NCI-H2196 (cell line): Measurements from ENCODE around the gene STRIP2.
A peak's percentile ranks its signal among the peaks of the same experiment; 100 is the strongest.
"Not testable (repeated sequence)": the region's sequence is repeated elsewhere in the genome, so short reads cannot be mapped to it uniquely, and the experiment has no call there.

Experiments used
- DNase-seq: peaks from one replicate; lab custom pipeline; 2025; ENCODE audit not compliant: unreplicated experiment; lab: John Stamatoyannopoulos, UW

STRIP2 gene

DNA sequence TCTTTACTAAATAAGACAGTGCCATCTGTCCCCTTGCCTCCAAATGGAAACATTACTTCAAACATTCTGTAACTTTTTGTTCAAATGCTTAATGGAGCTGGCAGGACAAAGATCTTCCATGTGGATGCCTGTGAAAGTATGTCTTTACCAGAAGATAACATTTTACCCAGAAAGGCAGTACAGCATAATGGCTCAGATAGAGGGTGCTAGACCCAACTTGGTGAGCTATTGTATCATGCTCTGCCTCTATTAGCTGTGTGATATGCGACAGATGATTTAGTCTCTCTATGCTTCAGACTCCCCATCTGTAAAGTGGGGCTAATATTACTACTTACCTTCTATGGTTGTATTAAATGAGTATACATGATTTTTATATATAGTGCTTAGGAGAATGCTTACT is 59.3 kb downstream of the STRIP2 start:
- no peak for DNase-seq

DNA sequence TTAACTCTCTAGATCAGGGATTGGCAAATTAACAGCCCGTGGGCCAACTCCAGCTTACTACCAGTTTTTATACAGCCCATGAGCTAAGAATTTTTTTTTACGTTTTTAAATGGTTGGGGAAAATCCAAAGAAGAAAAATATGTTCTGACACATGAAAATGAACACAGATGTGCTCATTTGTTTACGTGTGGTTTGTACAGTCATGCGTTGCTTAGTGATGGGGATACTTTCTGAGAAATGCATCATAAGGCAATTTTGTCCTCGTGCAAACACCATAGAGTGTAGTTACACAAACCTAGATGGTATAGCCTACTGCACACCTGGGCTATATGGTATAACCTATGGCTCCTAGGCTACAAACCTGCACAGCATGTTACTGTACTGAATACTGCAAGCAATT is 59.8 kb downstream of the STRIP2 start:
- DNase-seq = no peak

DNA sequence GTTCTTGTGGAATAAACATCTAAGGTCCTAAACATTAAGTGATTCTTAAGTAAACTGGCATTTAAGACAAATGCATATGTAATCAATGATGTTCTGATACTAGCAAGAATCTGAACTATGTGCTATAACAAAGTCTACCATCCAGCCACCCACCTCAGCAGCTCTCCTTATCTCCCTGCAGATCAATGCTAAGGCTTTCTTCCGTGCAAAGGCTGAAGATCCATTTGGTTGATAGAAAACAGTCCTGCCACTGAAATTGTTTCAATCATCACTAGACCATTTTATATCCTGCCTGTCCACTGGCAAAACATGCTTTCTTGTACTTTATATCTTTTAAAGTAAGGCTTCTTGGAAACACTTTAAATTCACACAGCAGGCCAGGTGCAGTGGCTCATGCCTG is 61.8 kb downstream of the STRIP2 start:
- DNase-seq = no peak

DNA sequence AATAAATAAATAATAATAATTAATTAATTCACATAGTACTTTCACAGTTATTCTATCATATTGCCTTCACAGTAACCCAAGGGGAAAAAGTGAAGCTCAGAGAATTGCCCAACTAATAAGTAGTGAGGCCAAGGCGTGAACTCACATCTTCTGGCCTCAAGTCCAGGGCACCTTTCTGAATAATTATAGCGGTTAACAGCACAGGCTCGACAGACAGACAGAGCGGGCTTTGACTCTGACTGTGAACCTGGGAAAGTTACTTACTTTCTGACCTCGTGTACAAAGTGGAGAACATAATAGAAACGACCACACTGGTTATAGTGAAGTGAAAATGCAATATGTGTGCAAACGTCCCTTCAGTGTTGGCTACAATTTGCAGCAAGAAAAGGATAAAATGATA is 62.4 kb downstream of the STRIP2 start:
- no peak for DNase-seq

DNA sequence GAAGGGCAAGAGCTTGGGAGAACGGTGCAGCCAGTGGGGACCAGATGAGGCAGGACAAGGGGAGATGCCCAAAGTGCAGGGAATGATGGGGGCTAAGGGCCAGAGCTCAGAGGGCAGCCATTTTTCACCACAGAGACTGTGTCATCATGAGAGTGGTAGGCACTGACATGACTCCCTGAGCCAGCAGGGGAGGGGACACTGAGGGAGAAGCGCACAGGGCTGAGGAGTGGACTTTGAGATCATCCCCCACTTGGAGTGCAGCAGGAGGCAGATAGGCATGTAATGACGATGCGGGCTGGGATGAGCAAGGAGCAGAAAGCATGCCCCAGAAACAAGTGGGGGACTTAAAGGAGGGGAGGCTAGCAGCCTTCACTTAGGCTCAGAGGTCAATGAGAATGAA is 62.9 kb downstream of the STRIP2 start:
- DNase-seq = no peak

DNA sequence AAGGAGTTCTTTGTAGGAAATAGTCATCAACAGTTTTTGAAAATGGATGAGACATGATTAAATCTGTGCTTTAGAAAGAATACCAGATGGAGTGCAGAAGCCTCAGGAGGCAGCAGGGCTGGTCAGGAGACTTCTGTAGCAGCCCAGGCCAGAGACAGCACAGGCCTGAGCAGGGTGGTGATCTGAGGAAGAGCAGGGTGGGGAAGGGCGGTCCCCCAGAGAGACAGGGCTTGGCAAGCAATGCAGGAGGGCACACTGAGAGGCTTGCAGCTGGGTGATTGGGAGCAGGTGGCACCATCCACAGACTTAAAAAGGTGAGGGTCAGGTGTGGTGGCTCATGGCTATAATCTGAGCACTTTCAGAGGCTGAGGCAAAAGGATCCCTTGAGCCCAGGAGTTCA is 63.8 kb downstream of the STRIP2 start:
- DNase-seq = no peak

DNA sequence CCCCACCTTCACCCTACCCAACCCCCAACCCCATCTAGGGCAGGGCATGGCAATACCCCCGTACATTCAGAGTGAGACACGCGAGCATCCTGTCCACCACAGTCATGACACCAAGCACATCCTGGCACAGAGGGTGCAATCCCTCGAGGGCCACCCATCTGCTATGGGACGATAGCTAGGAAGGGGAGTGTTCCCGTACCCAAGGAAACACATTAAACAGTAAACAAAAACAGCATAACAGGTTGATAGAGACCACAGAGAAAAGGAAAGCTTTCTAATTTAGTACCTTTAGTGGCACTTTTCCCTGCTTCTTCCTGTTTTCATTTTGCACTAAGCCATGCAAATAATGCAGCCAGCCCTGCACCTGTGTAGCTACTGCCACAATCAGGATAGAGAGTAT is 65.8 kb downstream of the STRIP2 start:
- no peak for DNase-seq

DNA sequence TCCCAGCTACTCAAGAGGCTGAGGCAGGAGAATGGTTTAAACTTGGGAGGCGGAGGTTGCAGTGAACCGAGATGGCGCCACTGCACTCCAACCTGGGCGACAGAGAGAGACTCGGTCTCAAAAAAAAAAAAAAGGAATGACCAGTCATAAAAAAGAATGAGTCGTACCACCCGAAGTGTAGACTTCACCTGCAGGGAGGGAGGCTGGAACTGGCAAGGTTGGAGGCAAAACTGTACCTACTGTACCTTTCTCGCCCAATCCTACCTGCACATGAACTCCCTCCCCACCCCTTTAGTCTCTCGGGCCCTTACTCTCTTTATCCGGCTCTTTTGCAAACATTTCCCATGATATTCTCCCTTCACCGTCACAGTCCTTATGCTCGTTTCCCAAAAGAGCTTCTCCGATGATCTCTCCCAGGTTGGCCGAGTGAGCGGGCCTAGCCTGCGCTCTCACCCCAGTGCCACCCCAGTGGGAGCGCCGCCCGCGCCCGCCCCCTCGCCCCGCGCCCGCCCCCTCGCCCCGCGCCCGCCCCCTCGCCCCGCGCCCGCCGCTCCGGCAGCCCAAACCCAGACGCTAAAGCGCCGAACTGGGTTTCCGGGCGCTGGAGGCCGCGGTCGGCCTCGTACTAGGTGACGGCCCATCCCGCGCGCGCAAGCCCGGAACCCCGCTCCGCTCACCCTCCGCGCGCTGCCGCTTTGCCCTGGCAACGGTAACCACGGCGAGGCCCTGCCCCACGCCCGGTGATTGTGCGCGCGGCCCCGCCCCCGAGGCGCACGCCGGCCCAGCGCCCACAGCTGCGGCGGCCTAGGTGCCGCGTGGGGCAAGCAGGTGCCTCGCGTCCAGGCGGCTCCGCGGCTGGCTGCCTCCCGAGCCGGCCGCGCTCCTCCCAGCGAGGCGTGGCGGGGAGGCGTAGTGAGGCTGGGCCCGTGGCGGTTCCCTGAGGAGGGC is 67.8 kb downstream of the STRIP2 start, which contains the start of gene SMKR1:
SMKR1 (plus strand) TSS at position 772 of the 948 bp plus-strand sequence. CDS start 294 bp downstream, outside the sequence.
- peak; percentile 88 for DNase-seq

DNA sequence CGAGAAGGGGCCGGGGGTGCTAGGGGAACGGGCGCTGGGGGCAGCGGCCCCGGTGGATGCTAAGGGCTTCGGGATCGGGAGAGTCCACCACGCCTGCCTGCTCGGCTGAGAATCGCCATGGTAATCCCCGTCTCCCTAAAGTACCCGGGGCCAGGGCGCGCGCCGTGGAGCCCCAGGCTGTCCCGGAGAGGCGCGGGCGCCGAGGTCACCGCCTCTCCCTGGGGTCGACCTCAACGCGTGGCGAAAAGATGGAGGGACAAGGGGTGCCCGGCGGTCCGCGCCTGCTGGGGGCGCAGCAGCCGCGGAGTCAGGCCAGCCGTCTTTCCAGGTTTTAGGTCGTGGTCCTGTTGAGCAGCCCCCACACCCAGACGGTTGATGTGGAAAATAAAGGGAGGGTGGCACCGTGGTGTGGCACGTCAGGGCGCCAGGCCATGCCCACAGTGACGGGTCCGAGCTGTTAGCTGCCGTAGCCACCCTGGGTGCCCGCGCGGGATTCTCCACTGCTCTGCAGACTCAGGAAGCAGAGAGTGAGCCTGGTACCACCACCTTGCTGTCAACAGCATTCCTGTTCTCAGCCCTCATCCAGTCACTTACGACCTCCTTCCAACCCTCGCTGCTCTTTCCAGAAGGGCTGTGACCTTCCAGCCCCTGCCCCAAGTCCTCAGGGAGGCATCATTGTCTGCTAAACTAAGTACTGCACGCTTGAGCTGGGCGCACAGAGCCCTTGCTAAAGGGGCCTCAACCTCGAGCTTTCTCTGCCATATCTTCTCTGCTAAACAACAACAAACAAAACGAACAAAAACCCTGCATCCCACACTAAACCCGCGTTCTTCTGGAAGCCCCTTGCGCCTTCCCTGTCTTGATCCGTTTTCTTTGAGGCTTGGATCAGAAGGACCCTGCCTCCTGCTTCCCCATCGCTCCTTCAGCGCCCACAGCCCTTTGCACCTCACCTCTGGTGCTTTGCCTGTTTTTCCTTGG is 68.8 kb downstream of the STRIP2 start:
- no peak for DNase-seq

DNA sequence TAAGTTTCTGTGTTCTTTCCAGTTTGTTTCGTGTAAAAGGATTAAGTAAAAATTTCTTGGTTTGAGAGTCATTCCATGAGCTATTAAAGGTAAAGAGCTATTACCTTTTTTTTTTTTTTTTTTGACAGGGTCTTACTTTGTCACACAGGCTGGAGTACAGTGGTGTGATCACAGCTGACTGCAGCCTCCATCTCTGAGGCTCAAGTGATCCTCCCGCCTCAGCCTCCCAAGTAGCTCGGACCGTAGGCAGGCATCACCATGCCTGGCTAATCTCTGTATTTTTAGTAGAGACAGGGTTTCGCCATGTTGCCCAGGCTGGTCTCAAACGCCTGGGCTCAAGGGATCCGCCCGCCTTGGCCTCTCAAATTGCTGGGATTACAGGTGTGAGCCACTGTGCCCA is 69.5 kb downstream of the STRIP2 start:
- DNase-seq = no peak

DNA sequence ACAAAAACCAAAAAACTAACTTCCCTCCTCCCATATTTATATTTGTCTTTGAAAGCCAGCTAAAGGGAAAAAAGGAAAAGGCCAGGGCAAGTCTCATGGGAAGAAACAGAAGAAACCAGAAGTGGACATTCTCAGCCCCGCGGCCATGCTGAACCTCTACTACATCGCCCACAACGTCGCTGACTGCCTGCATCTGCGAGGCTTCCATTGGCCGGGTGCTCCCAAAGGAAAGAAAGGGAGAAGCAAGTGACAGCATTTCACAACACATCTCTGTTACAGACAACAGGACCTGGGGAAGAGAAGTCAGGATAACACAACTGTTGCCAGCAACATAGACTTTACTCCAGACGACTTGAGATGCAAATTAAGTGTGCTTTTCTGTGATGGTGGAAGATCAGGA is 78.0 kb downstream of the STRIP2 start:
- no peak for DNase-seq

DNA sequence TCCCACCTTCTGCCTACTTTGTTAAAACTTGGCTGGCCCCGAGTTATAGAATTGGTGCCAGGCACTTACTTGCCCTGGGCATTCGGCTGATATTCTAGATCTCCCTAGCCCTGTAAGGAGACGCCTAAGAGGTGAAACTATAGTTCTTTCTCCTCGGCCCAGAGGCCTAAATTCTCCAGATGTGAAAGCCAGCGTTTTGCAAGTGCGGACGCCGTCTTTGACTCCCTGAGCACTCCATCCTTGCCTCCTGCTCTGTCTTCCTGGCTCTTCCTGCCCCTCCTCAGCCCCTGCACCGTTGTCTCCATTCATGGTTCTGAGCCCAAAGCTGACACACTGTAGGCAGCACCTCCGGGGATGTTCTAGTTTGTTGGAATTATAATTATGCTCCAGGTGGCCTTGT is 79.3 kb downstream of the STRIP2 start:
- no peak for DNase-seq

DNA sequence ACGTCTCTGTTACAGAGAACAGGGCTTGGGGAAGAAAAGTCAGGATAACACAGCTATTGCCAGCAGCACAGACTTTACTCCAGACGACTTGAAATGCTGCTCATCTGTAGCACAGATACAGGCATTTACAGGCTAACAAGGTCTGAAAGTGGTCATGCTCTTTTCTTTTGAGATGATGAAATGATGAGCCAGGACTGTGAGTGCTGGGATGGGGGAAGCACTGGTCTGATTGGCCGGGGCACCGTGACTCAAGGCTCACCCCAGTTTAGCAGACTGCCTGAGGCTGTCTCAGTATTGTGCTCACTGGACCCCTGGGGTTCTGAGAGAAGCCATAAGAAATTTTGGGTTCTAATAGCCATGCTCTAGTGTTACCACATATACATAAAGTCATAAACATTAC is 80.5 kb downstream of the STRIP2 start:
- DNase-seq = no peak

DNA sequence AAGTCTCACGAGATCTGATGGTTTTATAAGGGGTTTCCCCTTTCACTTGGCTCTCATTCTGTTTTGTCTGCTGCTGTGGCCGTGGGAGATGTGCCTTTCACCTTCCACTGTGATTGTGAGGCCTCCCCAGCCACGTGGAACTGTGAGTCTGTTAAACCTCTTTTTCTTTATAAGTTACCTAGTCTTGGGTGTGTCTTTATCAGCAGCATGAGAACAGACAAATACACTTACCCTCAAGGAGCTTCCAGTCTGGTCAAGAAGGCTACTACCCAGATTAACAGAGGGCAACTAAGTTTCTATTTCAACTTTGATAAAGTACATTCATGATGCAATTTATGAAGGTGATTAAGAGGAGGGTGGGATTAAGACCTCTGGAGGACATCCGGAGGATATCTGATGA is 81.1 kb downstream of the STRIP2 start:
- no peak for DNase-seq

DNA sequence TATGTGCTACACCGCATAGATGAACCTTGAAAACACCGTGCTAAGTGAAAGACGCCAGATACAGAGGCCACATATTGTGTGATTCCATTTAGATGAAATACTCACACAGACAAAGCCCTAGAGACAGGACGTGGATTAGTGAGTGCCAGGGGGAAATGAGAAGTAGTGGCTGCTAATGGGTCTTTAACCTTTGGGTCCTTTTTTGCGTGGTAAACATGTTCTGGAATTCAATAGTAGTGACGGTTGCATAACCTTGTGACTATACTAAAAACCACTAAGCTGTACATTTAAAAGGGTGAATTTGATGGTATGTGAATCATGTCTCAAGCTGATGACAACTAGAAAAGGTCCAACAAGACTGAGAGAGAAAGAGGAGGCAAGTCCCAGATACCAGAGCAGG is 83.7 kb downstream of the STRIP2 start:
- DNase-seq = no peak

DNA sequence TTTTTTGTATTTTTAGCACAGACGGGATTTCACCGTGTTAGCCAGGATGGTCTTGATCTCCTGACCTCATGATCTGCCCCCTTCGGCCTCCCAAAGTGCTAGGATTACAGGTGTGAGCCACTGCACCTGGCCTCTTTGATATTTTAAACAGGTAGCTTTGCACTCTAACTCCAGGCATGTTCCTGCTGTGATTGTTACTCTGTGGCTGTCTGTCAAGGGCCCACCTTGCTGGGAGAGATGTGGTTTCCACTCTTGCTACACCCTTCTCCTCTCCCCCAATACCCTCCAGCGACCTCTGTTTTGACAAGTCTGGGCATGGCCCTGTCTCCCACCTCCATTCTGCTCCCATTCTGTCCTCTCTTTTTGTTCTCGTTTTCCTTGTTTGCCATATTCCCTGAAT is 85.2 kb downstream of the STRIP2 start:
- DNase-seq = no peak

DNA sequence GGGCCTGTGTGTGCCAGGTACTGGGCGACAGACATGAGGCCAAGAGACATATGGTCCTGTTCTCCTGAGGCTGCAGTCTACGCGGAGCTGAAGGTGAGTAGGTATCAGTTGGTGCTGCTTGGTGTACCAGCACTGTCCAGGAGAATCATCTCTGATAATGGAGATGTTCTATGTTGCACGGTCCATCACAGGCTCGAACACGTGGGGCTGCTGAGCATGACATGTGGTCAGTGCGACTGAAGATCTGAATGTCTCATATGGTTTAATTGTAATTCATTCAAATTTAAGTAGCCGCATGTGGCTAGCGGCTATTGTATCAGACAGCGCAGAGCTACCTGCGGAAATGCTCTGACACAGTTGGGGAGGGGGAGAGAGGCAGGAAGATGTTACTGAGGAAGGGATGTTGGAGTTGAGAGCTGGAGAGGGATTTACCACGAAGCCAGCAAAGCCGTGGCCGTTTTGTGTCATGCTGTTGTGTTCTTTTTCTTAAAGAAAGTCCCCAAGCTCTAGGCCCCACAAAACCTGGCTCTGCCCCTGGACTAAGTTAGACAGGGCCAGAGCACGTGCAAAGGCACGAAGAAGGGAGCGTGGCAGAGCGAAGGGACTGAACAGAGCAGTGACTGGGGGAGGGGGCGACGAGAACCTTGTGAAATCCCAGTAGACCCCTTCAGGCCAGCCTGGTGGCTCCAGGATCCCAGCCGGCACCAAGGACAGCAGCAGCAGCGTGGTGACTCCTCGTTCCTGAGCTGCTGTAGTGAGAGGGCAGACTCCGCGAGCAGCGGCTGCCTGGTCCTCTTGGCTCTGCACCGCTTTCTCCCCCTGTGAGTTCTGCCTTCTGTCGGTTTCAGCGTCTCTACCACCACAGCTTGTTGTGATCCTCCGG is 88.1 kb downstream of the STRIP2 start:
- no peak for DNase-seq

DNA sequence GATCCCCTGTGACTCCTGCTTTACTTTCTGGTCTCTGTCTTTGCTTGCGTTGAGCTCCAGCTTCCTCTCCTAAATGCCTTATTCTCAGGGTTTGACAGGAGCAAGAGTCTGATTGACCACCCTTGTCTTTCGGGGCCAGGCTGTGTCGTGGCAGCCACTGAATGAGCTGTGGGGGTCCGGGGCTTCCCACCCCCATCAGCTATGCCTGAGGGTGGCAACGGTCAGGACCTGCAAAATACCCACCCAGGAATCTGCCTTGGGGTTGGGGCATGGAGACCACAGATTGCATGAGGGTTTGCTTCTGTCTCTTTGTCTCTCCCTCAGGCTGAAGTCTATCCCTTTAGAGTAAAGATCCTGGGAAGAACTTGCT is 88.7 kb downstream of the STRIP2 start:
- no peak for DNase-seq

DNA sequence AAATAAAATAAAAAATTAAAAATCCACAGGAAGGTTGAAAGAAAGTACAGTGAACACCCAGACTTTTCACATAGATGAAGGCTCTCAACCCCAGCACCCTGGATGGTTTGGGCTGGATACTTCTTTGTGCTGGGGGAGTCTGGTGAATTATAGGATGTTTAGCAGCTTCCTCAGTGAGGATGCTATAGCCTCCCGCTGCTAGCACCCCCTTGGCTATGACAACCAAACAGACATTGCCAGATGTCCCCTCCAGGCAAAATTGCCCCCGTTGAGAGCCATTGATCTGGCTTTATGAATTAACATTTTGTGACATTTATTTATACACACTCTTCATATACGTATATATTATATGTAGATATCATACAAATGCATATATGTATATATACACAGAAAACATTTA is 89.7 kb downstream of the STRIP2 start:
- DNase-seq = no peak

DNA sequence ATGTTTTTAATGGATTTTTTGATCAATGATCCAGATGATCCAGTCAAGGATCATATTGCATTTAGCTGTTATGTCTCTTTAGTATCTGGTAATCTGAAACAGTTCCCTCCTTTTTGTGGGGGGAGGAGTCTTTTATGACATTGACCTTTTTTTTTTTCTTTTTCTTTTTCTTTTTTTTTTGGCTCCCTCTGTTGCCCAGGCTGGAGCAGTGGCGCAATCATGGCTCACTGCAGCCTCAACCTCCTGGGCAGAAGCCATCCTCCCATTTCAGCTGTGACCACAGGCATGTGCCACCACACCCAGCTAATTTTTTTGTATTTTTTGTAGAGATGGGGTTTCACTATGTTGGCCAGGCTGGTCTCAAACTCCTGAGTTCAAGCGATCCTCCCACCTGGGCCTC is 90.2 kb downstream of the STRIP2 start:
- DNase-seq = not testable (repeated sequence)
